Measurements from ENCODE around the gene NAXE.
A peak's percentile ranks its signal among the peaks of the same experiment; 100 is the strongest.
"Not testable (repeated sequence)": the region's sequence is repeated elsewhere in the genome, so short reads cannot be mapped to it uniquely, and the experiment has no call there.

NAXE gene

GRCh38 chr1:156595016-156595415 is 3.4 kb downstream of the NAXE start:
- DNase-seq (ENCODE audit: low read depth) = no peak
- H3K36me3 ChIP-seq (ENCODE audit: control insufficient read depth, insufficient read depth, low read length, severe bottlenecking) = peaks cover 50% of the 10 kb centered on the region
- no peak overlapping the region for H3K4me3 ChIP-seq (ENCODE audit: low read length)
- H3K4me1 ChIP-seq (ENCODE audit: control insufficient read depth, insufficient read depth, low read length) = peaks cover 11% of the 10 kb centered on the region
- no peaks in the 10 kb centered on the region for H3K27me3 ChIP-seq (replicated peaks; ENCODE audit: control insufficient read depth, insufficient read depth, low read length)
- H3K9ac ChIP-seq (ENCODE audit: low read length) = no peak overlapping the region
- no peaks in the 10 kb centered on the region for H3K9me3 ChIP-seq (ENCODE audit: control insufficient read depth, low read length)

- peaks cover 50% of the 10 kb centered on the region for H3K36me3 ChIP-seq (ENCODE audit: control insufficient read depth, insufficient read depth, low read length, severe bottlenecking)
- no peaks in the 10 kb centered on the region for H3K9me3 ChIP-seq (ENCODE audit: control insufficient read depth, low read length)
Observed at GRCh38 chr1:156596426-156596825, 4.8 kb downstream of the NAXE start.

DNA sequence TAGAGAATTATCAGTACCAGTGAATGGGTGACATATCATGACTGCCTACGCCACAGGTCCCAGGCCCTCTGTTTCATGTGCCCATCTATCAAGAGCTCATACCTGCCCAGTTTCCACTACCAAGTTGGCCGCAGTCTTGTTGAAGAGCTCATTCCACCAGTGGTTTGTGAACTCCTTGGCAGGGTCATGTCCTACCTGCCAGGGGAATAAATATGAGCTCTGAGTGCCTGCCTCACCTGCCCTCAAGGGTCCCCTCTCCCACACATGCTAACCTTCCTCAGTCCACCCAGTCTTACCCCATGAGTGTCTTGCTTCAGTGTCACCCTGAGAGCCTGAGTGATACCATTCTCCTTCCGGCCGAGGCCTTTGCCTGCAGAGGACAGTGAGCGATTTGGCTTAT is 6.5 kb downstream of the NAXE start:
- Histone ChIP-seq H3K9me3 (ENCODE audit: control insufficient read depth, low read length) (no peaks in the 10 kb centered on the region), H3K9ac (ENCODE audit: low read length) (no peak overlapping the region), H3K4me3 (ENCODE audit: low read length) (no peak overlapping the region), H3K36me3 (ENCODE audit: control insufficient read depth, insufficient read depth, low read length, severe bottlenecking) (peaks cover 49% of the 10 kb centered on the region), H3K27me3 (replicated peaks; ENCODE audit: control insufficient read depth, insufficient read depth, low read length) (no peaks in the 10 kb centered on the region), H3K4me1 (ENCODE audit: control insufficient read depth, insufficient read depth, low read length) (peaks cover 6% of the 10 kb centered on the region)
- no peak for DNase-seq (ENCODE audit: low read depth)

More at GRCh38 chr1:156596426-156596825, 4.8 kb downstream of the NAXE start:
- Histone ChIP-seq H3K27me3 (replicated peaks; ENCODE audit: control insufficient read depth, insufficient read depth, low read length) (no peaks in the 10 kb centered on the region), H3K9ac (ENCODE audit: low read length) (no peak overlapping the region), H3K4me3 (ENCODE audit: low read length) (no peak overlapping the region), H3K4me1 (ENCODE audit: control insufficient read depth, insufficient read depth, low read length) (peaks cover 6% of the 10 kb centered on the region)
- DNase-seq (ENCODE audit: low read depth) = no peak

- Histone ChIP-seq H3K27me3 (replicated peaks; ENCODE audit: control insufficient read depth, insufficient read depth, low read length) (no peaks in the 10 kb centered on the region), H3K36me3 (ENCODE audit: control insufficient read depth, insufficient read depth, low read length, severe bottlenecking) (peaks cover 46% of the 10 kb centered on the region), H3K4me3 (ENCODE audit: low read length) (no peak overlapping the region), H3K9ac (ENCODE audit: low read length) (no peak overlapping the region), H3K9me3 (ENCODE audit: control insufficient read depth, low read length) (no peaks in the 10 kb centered on the region), H3K4me1 (ENCODE audit: control insufficient read depth, insufficient read depth, low read length) (peaks cover 6% of the 10 kb centered on the region)
- no peak for DNase-seq (ENCODE audit: low read depth)
Observed at GRCh38 chr1:156598731-156599432, 7.3 kb downstream of the NAXE start.

DNA sequence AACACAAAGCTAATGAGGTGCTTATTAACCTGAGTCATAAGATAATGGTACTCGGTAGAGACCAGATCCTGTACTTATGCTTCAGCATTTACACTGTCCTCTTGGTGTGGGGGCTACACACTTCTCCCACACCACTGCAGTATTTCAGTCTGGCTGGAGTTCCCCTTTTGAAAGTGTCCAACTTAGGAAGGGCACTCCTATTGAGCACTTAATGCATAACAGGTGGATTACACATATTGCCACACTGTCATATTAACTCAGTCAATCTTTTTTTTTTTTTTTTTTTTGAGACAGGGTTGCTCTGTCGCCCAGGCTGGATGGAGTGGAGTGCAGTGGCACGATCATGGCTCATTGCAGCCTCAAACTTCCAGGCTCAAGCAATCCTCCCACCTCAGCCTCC is 8.2 kb downstream of the NAXE start:
- H3K36me3 ChIP-seq (ENCODE audit: control insufficient read depth, insufficient read depth, low read length, severe bottlenecking) = peaks cover 39% of the 10 kb centered on the region
- no peaks in the 10 kb centered on the region for H3K27me3 ChIP-seq (replicated peaks; ENCODE audit: control insufficient read depth, insufficient read depth, low read length)
- peak; percentile 32 for DNase-seq (ENCODE audit: low read depth)
- H3K4me1 ChIP-seq (ENCODE audit: control insufficient read depth, insufficient read depth, low read length) = peaks cover 6% of the 10 kb centered on the region
- H3K9me3 ChIP-seq (ENCODE audit: control insufficient read depth, low read length) = no peaks in the 10 kb centered on the region
- no peak overlapping the region for H3K4me3 ChIP-seq (ENCODE audit: low read length)
- H3K9ac ChIP-seq (ENCODE audit: low read length) = no peak overlapping the region

DNA sequence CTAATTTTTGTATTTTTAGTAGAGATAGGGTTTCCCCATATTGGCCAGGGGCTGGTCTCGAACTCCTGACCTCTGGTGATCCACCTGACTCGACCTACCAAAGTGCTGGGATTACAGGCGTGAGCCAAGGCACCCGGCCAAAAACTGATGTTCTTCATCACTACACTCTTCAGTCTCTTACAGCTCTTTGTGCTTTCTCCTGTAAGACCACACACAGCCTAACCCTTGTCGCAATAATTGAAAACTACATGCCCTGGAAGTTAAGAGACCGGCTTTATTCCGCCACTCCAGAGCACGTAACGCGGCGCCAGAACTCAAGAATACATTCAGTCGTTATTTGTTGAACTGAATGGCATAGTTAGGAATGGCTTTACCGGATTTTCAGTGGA is 9.2 kb downstream of the NAXE start:
- peak overlapping the region; percentile 98 for H3K4me3 ChIP-seq (ENCODE audit: low read length)
- peaks cover 30% of the 10 kb centered on the region for H3K36me3 ChIP-seq (ENCODE audit: control insufficient read depth, insufficient read depth, low read length, severe bottlenecking)
- H3K9ac ChIP-seq (ENCODE audit: low read length) = peak overlapping the region; percentile 93
- peak; percentile 53 for DNase-seq (ENCODE audit: low read depth)
- no peaks in the 10 kb centered on the region for H3K9me3 ChIP-seq (ENCODE audit: control insufficient read depth, low read length)
- H3K27me3 ChIP-seq (replicated peaks; ENCODE audit: control insufficient read depth, insufficient read depth, low read length) = no peaks in the 10 kb centered on the region
- H3K4me1 ChIP-seq (ENCODE audit: control insufficient read depth, insufficient read depth, low read length) = peaks cover 6% of the 10 kb centered on the region

DNA sequence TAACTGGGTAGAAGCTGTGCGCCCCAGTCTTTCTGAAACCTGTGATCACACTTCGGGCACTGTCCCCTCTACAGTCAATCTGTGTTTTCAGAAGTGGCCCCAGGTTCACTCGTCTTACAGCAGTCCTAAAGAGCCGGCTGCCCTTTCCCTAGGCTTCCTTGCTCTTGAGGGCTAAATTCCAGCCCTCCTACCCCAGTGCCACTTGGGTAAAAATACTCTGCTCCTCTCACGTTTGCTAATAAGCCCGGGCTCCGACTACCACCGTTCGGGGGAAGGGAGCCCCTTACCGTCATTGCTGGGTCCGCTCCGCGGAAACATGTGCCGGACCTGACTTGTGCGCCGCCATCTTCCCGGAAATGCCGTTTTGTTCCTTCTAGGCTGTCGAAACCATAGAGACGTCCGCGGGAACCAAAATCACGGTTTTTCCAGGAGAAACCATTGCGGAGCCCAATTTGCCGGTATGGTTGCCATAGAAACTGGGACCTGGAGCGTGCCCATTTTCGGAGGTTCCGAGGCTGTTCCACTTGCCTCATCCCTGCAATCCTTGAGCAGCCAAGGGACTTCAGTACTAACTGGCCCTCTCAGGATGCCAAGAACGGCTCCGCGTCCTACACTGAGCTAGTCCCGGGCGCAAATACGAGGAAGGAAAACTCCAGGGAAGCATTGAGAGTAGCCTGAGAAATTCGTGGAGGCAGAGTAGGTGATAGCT is 9.7 kb downstream of the NAXE start, which contains the start of gene GPATCH4:
Gene GPATCH4 (minus strand): TSS at position 358 of the 709 bp plus-strand sequence.
- Histone ChIP-seq H3K9me3 (ENCODE audit: control insufficient read depth, low read length) (no peaks in the 10 kb centered on the region), H3K4me1 (ENCODE audit: control insufficient read depth, insufficient read depth, low read length) (peaks cover 6% of the 10 kb centered on the region), H3K4me3 (ENCODE audit: low read length) (peak within 1 kb of the TSS; percentile 98), H3K36me3 (ENCODE audit: control insufficient read depth, insufficient read depth, low read length, severe bottlenecking) (peaks cover 25% of the 10 kb centered on the region), H3K9ac (ENCODE audit: low read length) (peak within 1 kb of the TSS; percentile 93), H3K27me3 (replicated peaks; ENCODE audit: control insufficient read depth, insufficient read depth, low read length) (no peaks in the 10 kb centered on the region)
- peak; percentile 98 for DNase-seq (ENCODE audit: low read depth)

- H3K9me3 ChIP-seq (ENCODE audit: control insufficient read depth, low read length) = no peaks in the 10 kb centered on the region
- H3K27me3 ChIP-seq (replicated peaks; ENCODE audit: control insufficient read depth, insufficient read depth, low read length) = no peaks in the 10 kb centered on the region
- peak overlapping the region; percentile 93 for H3K9ac ChIP-seq (ENCODE audit: low read length)
- no peak for DNase-seq (ENCODE audit: low read depth)
- H3K4me3 ChIP-seq (ENCODE audit: low read length) = peak overlapping the region; percentile 98
- H3K4me1 ChIP-seq (ENCODE audit: control insufficient read depth, insufficient read depth, low read length) = peaks cover 6% of the 10 kb centered on the region
- H3K36me3 ChIP-seq (ENCODE audit: control insufficient read depth, insufficient read depth, low read length, severe bottlenecking) = peaks cover 19% of the 10 kb centered on the region
Observed at GRCh38 chr1:156601892-156602291, 10.3 kb downstream of the NAXE start.

DNA sequence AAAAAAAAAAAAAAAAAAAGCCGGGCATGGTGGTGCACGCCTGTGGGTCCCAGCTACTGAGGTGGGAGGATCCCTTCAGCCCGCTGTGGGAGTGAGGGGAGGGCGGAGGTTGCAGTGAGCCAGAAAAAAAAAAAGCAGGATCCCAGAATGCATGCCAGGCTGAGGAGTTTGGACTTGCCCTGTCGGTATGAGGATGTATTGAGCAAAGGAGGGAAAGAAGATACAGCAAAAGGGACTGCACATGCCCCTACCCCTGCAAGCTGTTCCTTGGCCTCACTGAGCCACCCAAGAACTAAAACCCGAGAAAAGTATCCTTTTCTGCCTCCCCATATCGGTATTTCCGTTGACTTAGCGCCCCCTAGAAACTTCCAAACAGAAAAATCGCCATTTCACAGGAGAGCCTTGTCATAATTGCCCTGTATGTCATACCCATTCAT is 11.0 kb downstream of the NAXE start:
- DNase-seq (ENCODE audit: low read depth) = peak; percentile 56
- no peak overlapping the region for H3K9ac ChIP-seq (ENCODE audit: low read length)
- no peak overlapping the region for H3K4me3 ChIP-seq (ENCODE audit: low read length)
- no peaks in the 10 kb centered on the region for H3K9me3 ChIP-seq (ENCODE audit: control insufficient read depth, low read length)
- H3K27me3 ChIP-seq (replicated peaks; ENCODE audit: control insufficient read depth, insufficient read depth, low read length) = no peaks in the 10 kb centered on the region
- peaks cover 12% of the 10 kb centered on the region for H3K36me3 ChIP-seq (ENCODE audit: control insufficient read depth, insufficient read depth, low read length, severe bottlenecking)
- peaks cover 6% of the 10 kb centered on the region for H3K4me1 ChIP-seq (ENCODE audit: control insufficient read depth, insufficient read depth, low read length)

DNA sequence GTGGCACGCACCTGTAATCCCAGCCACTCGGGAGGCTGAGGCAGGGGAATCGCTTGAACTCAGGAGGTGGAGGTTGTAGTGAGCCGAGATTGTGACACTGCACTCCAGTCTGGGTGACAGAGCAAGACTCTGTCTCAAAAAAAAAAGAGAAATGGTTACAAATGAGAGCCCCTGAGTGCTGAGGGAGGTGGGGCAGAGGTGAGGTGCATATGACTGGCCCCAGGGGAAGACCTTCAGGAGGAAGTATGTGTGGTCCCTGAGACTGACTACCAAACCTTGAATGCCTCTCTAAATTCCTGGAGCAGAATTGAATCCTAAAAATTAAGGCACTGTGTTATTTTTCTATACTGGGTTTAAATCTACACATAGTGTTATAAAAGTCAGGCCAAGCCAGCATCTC is 15.8 kb downstream of the NAXE start:
- not testable (repeated sequence) for H3K27me3 ChIP-seq (replicated peaks; ENCODE audit: control insufficient read depth, insufficient read depth, low read length); H3K9ac ChIP-seq (ENCODE audit: low read length)

DNA sequence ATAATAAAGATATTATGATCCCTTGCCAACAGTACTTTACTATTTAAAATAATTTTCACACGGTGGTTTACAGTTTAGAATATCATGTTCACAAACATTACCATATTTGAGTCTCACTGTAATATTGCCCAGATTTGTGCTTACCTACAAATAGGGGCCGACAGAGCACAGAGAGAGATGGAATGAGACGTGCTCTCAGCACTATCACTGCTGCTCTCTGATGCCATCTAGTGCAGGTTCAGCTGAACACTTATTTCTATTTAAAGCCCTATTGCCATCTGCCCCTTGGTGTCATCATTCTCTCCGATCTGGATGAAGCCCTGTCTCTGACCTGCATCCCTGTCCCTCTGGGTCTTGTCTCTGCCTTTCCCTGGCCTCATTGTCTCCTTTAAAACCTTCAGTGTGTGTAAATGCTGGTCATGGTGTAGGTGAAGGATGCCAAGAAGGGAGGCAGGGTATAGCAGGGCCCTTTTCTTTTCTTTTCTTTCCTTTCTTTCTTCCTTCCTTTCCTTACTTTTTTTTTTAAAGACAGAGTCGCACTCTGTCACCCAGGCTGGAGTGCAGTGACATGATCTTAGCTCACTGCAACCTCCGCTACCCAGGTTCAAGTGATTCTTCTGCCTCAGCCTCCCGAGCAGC is 16.6 kb downstream of the NAXE start:
- H3K27me3 ChIP-seq (replicated peaks; ENCODE audit: control insufficient read depth, insufficient read depth, low read length) = peaks cover 14% of the 10 kb centered on the region
- peak; percentile 87 for DNase-seq (ENCODE audit: low read depth)
- H3K4me3 ChIP-seq (ENCODE audit: low read length) = no peak overlapping the region
- no peak overlapping the region for H3K9ac ChIP-seq (ENCODE audit: low read length)
- no peaks in the 10 kb centered on the region for H3K4me1 ChIP-seq (ENCODE audit: control insufficient read depth, insufficient read depth, low read length)
- H3K36me3 ChIP-seq (ENCODE audit: control insufficient read depth, insufficient read depth, low read length, severe bottlenecking) = no peaks in the 10 kb centered on the region
- no peaks in the 10 kb centered on the region for H3K9me3 ChIP-seq (ENCODE audit: control insufficient read depth, low read length)

More for the DNA sequence above, 15.8 kb downstream of the NAXE start:
- not testable (repeated sequence) for H3K36me3 ChIP-seq (ENCODE audit: control insufficient read depth, insufficient read depth, low read length, severe bottlenecking); H3K9me3 ChIP-seq (ENCODE audit: control insufficient read depth, low read length); H3K4me1 ChIP-seq (ENCODE audit: control insufficient read depth, insufficient read depth, low read length); H3K4me3 ChIP-seq (ENCODE audit: low read length); DNase-seq (ENCODE audit: low read depth)
